Right atrium auricular region (tissue), 2 donors: Measurements from ENCODE around the gene SYT13. TPM values are rescaled to one million over a fixed set of nuclear protein-coding genes. Genes with fewer than 3 reads are reported as not detected.

Experiments
- DNase-seq: peaks from one replicate; pipeline ENCODE4 v3.0.0-alpha.2; 2019; ENCODE audit warnings: low spot score
- H3K27ac ChIP-seq, 2 donors: fragments of 200-600 bp; sonication (generic); 1 replicate in 1 of 2; 2 replicates in 1 of 2; pipeline ENCODE4 v1.5.1; 2016 to 2019
- H3K27me3 ChIP-seq, 2 donors: fragments of 200-600 bp; sonication (generic); one replicate each; pipeline versions ENCODE4 v1.5.1 to v1.6.0; 2017 to 2019
- H3K36me3 ChIP-seq: fragments of 200-600 bp; sonication (generic); one replicate; pipeline ENCODE4 v1.5.1; 2016
- H3K4me1 ChIP-seq, 2 donors: fragments of 200-600 bp; sonication (generic); one replicate each; pipeline versions ENCODE4 v1.5.1 to v1.6.0; 2017 to 2019
- H3K4me3 ChIP-seq, 2 donors: fragments of 200-600 bp; sonication (generic); 1 replicate in 1 of 2; 2 replicates in 1 of 2; pipeline ENCODE4 v1.5.1; 2017 to 2019; ENCODE audit warnings: mild to moderate bottlenecking in 1 of 2, moderate library complexity in 1 of 2
- H3K9me3 ChIP-seq, 2 donors: fragments of 200-600 bp; sonication (generic); one replicate each; pipeline ENCODE4 v1.5.1; 2019
- total RNA-seq, 2 donors: library from RNA; depleted of rRNA; stranded (reverse); fragments of >200 nt; gene quantifications; one replicate each; pipeline ENCODE4 v1.1.0, GENCODE V29; 2016
- TF ChIP-seq, protein P1 (sequence below), 2 donors: fragments of 200-600 bp; sonication (generic); IDR thresholded peaks; one replicate each; pipeline ENCODE4 v1.5.1; 2019; ENCODE audit warnings: antibody characterized with exemption in 2 of 2

The SYT13 gene
- total RNA-seq, 2 donors from 2014 or later: 9.9 to 11.4 TPM

DNA sequence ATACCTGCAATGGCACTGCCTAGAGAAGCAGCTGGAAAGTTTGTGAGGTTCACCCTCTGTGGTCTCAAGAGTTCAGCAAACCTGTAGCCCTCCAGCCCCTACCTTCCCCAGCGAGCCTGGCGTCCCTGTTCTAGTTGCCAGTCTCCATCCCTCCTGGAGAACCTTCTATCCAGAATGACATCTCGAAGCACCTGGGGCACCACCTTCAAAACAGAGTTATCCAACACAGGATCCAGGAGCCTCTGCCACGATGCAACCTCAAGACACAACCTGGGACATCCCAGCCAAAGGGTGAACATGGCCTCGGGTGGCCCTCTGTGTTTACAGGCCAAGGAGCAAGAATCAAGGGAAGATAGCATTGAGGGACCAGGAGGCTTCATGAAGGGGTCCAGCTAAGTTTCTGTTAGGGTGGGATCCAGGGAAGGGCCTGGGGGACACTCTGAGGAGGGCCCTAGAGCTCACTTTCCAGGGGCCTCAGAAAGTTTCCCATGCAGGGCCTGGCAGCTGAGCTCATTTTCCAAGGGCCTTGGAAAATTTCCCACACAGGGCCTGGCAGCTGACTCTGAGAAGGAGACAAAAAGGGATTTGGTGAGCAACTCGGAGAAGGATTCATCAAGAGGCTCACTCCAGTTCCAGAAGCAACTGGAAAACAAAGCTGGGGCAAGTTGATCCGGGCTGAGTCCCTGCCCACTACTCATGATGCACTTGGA, 36.9 kb upstream of the SYT13 start:
- Histone ChIP-seq H3K4me1 (peaks cover 0 to 11% of the 10 kb centered on the region in 2 donors), H3K9me3 (peaks cover 0 to 8% of the 10 kb centered on the region in 2 donors), H3K36me3 (no peaks in the 10 kb centered on the region), H3K27me3 (no peaks in the 10 kb centered on the region), H3K27ac (peak overlapping the region in 1 of 2 donors; percentile 72), H3K4me3 (no peak overlapping the region)
- DNase-seq: peak; percentile 50
- TF ChIP-seq, protein P1, sequence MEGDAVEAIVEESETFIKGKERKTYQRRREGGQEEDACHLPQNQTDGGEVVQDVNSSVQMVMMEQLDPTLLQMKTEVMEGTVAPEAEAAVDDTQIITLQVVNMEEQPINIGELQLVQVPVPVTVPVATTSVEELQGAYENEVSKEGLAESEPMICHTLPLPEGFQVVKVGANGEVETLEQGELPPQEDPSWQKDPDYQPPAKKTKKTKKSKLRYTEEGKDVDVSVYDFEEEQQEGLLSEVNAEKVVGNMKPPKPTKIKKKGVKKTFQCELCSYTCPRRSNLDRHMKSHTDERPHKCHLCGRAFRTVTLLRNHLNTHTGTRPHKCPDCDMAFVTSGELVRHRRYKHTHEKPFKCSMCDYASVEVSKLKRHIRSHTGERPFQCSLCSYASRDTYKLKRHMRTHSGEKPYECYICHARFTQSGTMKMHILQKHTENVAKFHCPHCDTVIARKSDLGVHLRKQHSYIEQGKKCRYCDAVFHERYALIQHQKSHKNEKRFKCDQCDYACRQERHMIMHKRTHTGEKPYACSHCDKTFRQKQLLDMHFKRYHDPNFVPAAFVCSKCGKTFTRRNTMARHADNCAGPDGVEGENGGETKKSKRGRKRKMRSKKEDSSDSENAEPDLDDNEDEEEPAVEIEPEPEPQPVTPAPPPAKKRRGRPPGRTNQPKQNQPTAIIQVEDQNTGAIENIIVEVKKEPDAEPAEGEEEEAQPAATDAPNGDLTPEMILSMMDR (IDR thresholded peaks at IDR 0.05): no peak

DNA sequence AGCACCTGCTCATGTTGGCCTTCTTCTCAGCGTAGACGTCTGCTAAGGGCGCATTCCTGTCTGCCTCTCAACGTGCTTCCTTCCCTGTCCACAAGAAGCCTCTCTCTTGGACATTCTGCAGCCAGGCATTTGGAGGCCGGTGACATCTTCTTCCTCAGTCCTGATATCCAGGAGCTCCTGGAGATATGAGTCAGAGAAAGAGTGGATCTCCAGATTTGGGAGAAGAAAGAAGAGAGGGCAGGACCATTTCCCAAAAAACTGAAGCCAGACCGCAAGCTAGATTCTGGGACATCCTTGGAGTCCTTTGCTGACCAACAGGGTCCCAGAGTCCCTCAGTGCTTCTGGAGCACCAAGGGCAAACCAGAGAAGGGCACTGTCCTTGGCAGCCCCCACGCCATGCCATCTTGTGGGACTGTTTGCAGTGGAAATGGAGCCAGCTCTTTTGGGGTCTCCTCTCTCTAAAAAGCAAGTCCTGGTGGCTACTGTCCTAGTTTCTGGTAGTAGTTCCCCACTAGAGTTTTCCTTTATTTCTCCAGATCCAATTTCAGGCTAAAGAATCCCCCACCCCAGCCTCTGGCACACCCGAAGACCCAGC, 36.1 kb upstream of the SYT13 start:
- Histone ChIP-seq H3K36me3 (no peaks in the 10 kb centered on the region), H3K9me3 (peaks cover 0 to 4% of the 10 kb centered on the region in 2 donors), H3K4me3 (no peak overlapping the region), H3K4me1 (peaks cover 0 to 11% of the 10 kb centered on the region in 2 donors), H3K27me3 (no peaks in the 10 kb centered on the region), H3K27ac (no peak overlapping the region)
- TF ChIP-seq, protein P1 (IDR thresholded peaks at IDR 0.05): no peak
- peak; percentile 30 for DNase-seq

DNA sequence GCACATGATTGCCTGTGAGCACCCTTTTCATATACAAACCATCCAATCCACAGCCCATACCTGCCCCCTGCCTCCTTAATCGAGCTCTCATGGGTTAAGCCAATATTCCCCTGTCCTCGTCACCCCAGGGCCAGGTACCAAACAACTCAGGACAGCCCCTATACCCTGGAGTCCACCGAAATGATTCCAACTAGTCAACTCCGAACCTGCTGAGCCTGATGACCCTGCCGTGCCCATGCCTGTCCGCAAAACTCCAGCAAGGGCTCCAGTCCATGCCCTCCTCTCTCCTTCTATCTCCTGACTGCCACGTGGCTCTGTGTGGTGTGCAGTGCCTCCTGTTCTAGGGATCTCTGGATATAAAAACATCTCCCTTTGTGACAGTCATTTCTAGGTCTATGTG, 35.5 kb upstream of the SYT13 start:
- DNase-seq: peak; percentile 16
- no peaks in the 10 kb centered on the region for H3K9me3 ChIP-seq
- H3K4me1 ChIP-seq: peaks cover 0 to 11% of the 10 kb centered on the region in 2 donors
- H3K4me3 ChIP-seq: no peak overlapping the region
- no peaks in the 10 kb centered on the region for H3K27me3 ChIP-seq
- H3K27ac ChIP-seq: no peak overlapping the region
- no peaks in the 10 kb centered on the region for H3K36me3 ChIP-seq
- TF ChIP-seq, protein P1 (IDR thresholded peaks at IDR 0.05): no peak

DNA sequence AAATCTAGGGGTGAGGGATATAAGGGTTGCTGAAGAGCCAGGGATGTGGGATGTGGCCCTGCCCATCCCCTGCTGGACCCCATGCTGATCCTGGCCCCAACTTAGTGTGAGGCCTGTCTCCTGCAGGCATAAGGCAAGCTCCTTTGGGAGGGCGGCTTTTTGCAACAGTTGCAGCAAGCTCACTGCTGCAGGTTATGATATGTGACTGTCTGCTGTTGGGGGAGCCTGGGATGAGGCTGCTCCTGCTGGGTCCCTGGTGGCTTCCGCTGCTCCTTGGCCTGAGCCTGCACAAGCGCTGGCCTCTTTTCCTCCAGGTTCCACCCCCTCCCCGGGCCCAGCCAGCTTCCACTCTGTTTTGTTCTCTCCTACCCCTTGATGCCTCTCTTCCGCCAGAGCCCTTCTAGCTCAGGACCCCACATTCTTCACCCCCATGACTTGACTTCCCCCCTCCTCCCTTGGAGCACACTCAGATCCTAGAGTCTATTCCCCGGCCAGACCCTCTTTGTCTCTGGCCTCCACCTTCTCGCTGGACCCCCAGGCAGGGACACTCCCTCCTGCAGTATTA, 35.0 kb upstream of the SYT13 start:
- DNase-seq: peak; percentile 36
- Histone ChIP-seq H3K4me1 (peaks cover 0 to 11% of the 10 kb centered on the region in 2 donors), H3K36me3 (no peaks in the 10 kb centered on the region), H3K4me3 (no peak overlapping the region), H3K27ac (no peak overlapping the region), H3K9me3 (no peaks in the 10 kb centered on the region), H3K27me3 (no peaks in the 10 kb centered on the region)
- TF ChIP-seq, protein P1 (IDR thresholded peaks at IDR 0.05): no peak

DNA sequence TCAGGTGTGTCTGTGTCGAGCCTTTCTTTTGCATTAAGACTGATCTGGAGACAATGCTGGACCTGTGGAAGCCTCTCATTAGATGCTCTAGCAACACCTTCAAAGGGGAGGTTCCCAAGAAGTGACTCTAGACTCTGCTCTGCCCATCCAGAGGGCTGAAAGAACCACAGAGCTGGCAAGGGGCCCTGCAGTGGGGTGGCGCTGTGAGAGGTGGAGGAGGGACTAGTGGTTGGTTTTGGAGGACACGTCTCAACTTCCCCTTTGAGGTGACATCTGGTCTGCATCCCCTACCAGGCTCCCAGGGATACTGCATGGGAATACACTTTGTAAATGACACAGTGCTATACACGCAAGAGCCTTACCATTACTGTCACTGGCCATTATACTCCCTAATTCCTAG, 34.2 kb upstream of the SYT13 start:
- peaks cover 0 to 11% of the 10 kb centered on the region in 2 donors for H3K4me1 ChIP-seq

More for the DNA sequence above, 34.2 kb upstream of the SYT13 start:
- Histone ChIP-seq H3K36me3 (no peaks in the 10 kb centered on the region), H3K27ac (no peak overlapping the region), H3K9me3 (no peaks in the 10 kb centered on the region), H3K27me3 (no peaks in the 10 kb centered on the region), H3K4me3 (no peak overlapping the region)
- DNase-seq: peak; percentile 21
- TF ChIP-seq, protein P1 (IDR thresholded peaks at IDR 0.05): no peak
